GM23338 (cell line): ENCODE measurements around the gene METTL26. TPM values are rescaled to one million over a fixed set of nuclear protein-coding genes. Genes with fewer than 3 reads are reported as not detected.

Source experiments
- ATAC-seq: fragments of 200-7000 bp; cut with Tn5 transposase; 3 replicates; pipeline ENCODE4 v1.9.1; 2020
- DNase-seq: peaks from one replicate; pipeline ENCODE4 v3.0.0-alpha.2; 2015; ENCODE audit warnings: low spot score
- H2AFZ ChIP-seq: fragments of 200-600 bp; sonication (generic); 2 replicates; pipeline ENCODE4 v1.8.0; 2016; ENCODE audit warnings: antibody characterized with exemption, mild to moderate bottlenecking, moderate library complexity
- H3F3A ChIP-seq: fragments of 200-600 bp; sonication (generic); replicated peaks from 2 replicates; pipeline ENCODE4 v1.8.0; 2017; ENCODE audit warnings: antibody characterized with exemption, mixed run types, low read depth
- H3K27ac ChIP-seq: fragments of 200-600 bp; sonication (generic); 2 replicates; pipeline ENCODE4 v1.6.1; 2016; ENCODE audit warnings: low read depth
- H3K27me3 ChIP-seq: fragments of 200-600 bp; sonication (generic); 2 replicates; pipeline ENCODE4 v1.8.0; 2016; ENCODE audit warnings: mild to moderate bottlenecking, mixed run types, moderate library complexity; ENCODE audit not compliant: insufficient read depth
- H3K36me3 ChIP-seq: fragments of 200-600 bp; sonication (generic); 2 replicates; pipeline ENCODE4 v1.8.0; 2016; ENCODE audit warnings: mild to moderate bottlenecking; ENCODE audit not compliant: insufficient read depth
- H3K4me1 ChIP-seq: fragments of 200-600 bp; sonication (generic); 2 replicates; pipeline ENCODE4 v1.8.0; 2016; ENCODE audit warnings: mild to moderate bottlenecking, moderate library complexity; ENCODE audit not compliant: insufficient read depth
- H3K4me2 ChIP-seq: fragments of 200-600 bp; sonication (generic); 2 replicates; pipeline ENCODE4 v1.7.1; 2017; ENCODE audit warnings: mixed run types
- H3K4me3 ChIP-seq: fragments of 200-600 bp; sonication (generic); 2 replicates; pipeline ENCODE4 v1.6.1; 2016; ENCODE audit warnings: mixed run types
- H3K79me2 ChIP-seq: fragments of 200-600 bp; sonication (generic); replicated peaks from 2 replicates; pipeline ENCODE4 v1.8.0; 2017; ENCODE audit warnings: mild to moderate bottlenecking; ENCODE audit not compliant: insufficient read depth
- H3K9me2 ChIP-seq: fragments of 200-600 bp; sonication (generic); 2 replicates; pipeline ENCODE4 v1.8.0; 2017; ENCODE audit not compliant: insufficient read depth
- H4K20me1 ChIP-seq: fragments of 200-600 bp; sonication (generic); replicated peaks from 2 replicates; pipeline ENCODE4 v1.8.0; 2017; ENCODE audit warnings: mild to moderate bottlenecking; ENCODE audit not compliant: insufficient read depth
- H3K27ac Mint-ChIP-seq: 2 replicates; pipeline ENCODE4 v1.8.0; 2020; ENCODE audit warnings: inconsistent platforms, mild to moderate bottlenecking, moderate library complexity, mixed read lengths
- H3K27me3 Mint-ChIP-seq: 3 replicates; pipeline ENCODE4 v1.8.0; 2022; ENCODE audit warnings: low read depth, mild to moderate bottlenecking, moderate library complexity, mixed read lengths, inconsistent platforms; ENCODE audit not compliant: insufficient read depth, poor library complexity
- H3K36me3 Mint-ChIP-seq: 3 replicates; pipeline ENCODE4 v1.8.0; 2021; ENCODE audit warnings: low read depth, mild to moderate bottlenecking, inconsistent platforms, moderate library complexity, mixed read lengths
- H3K4me1 Mint-ChIP-seq: 3 replicates; pipeline ENCODE4 v1.8.0; 2020; ENCODE audit warnings: mild to moderate bottlenecking, inconsistent platforms, mixed read lengths
- H3K4me3 Mint-ChIP-seq: 3 replicates; pipeline ENCODE4 v1.8.0; 2021; ENCODE audit warnings: moderate library complexity, mild to moderate bottlenecking, inconsistent platforms, mixed read lengths
- H3K9me3 Mint-ChIP-seq: 3 replicates; pipeline ENCODE4 v1.8.0; 2020; ENCODE audit warnings: moderate library complexity, mild to moderate bottlenecking, inconsistent platforms, mixed read lengths
- CREB1 ChIP-seq: fragments of 250-450 bp; sonication (Bioruptor Pico); IDR thresholded peaks from 2 replicates; pipeline ENCODE4 v1.5.0; 2020; ENCODE audit warnings: low read depth, mild to moderate bottlenecking, moderate library complexity
- CTCF ChIP-seq, 2 experiments: fragments of 200-600 bp in 1 of 2; sonication (generic) in 1 of 2; conservative IDR thresholded peaks; 2 replicates each; pipeline versions ENCODE4 v1.5.1 to v1.6.1; 2016 to 2017; ENCODE audit warnings: antibody characterized with exemption in 2 of 2, low read depth in 2 of 2, mild to moderate bottlenecking in 2 of 2, moderate library complexity in 1 of 2
- ETS1 ChIP-seq: IDR thresholded peaks from 2 replicates; pipeline ENCODE4 v1.6.1; 2016; ENCODE audit warnings: antibody characterized with exemption
- EZH2 ChIP-seq: fragments of 200-600 bp; sonication (generic); IDR thresholded peaks from one replicate; pipeline ENCODE4 v1.8.0; 2017; ENCODE audit warnings: antibody characterized with exemption, mild to moderate bottlenecking, low read depth; ENCODE audit not compliant: unreplicated experiment
- EZH2phosphoT487 ChIP-seq: fragments of 200-600 bp; sonication (generic); IDR thresholded peaks from one replicate; pipeline ENCODE4 v1.8.1; 2018; ENCODE audit warnings: antibody characterized with exemption; ENCODE audit not compliant: unreplicated experiment
- JUNB ChIP-seq: IDR thresholded peaks from one replicate; pipeline ENCODE4 v1.6.1; 2016; ENCODE audit warnings: antibody characterized with exemption; ENCODE audit not compliant: unreplicated experiment
- NANOG ChIP-seq: IDR thresholded peaks from 2 replicates; pipeline ENCODE4 v1.6.1; 2016; ENCODE audit warnings: antibody characterized with exemption, borderline replicate concordance
- POLR2AphosphoS5 ChIP-seq: IDR thresholded peaks from 2 replicates; pipeline ENCODE4 v1.6.1; 2016; ENCODE audit warnings: antibody characterized with exemption, low read depth
- REST ChIP-seq: IDR thresholded peaks from one replicate; pipeline ENCODE4 v1.6.1; 2018; ENCODE audit warnings: antibody characterized with exemption; ENCODE audit not compliant: unreplicated experiment
- STAT1 ChIP-seq: IDR thresholded peaks from one replicate; pipeline ENCODE4 v1.6.1; 2016; ENCODE audit warnings: antibody characterized with exemption; ENCODE audit not compliant: unreplicated experiment
- ZNF114 ChIP-seq: fragments of 250-450 bp; sonication (Bioruptor Pico); IDR thresholded peaks from 2 replicates; pipeline ENCODE4 v1.5.0; 2020; ENCODE audit warnings: mild to moderate bottlenecking, moderate library complexity
- ZNF331 ChIP-seq: fragments of 250-450 bp; sonication (Bioruptor Pico); IDR thresholded peaks from 2 replicates; pipeline ENCODE4 v1.5.0; 2020; ENCODE audit warnings: low read depth, mild to moderate bottlenecking, moderate library complexity
- ZNF462 ChIP-seq: fragments of 250-450 bp; sonication (Bioruptor Pico); IDR thresholded peaks from 2 replicates; pipeline ENCODE4 v1.5.0; 2020; ENCODE audit warnings: mild to moderate bottlenecking, moderate library complexity
- polyA plus RNA-seq: library from polyadenylated mRNA; unstranded; fragments of >200 nt; fragmentation: Nextera tagmentation; extraction: Ambion mirVana; gene quantifications from 2 replicates; pipeline ENCODE4 v1.2.1, GENCODE V29; 2016
- total RNA-seq: library from RNA; depleted of rRNA; stranded (reverse); fragments of >200 nt; shearing (Covaris generic); gene quantifications from 2 replicates; pipeline ENCODE4 v1.2.3, GENCODE V29; 2014

Gene METTL26
- total and polyA plus RNA-seq, 2 experiments from 2014 or later: 153 to 223 TPM

GRCh38 chr16:590188-590814, 45.8 kb downstream of the METTL26 start:
- H3K9me3 Mint-ChIP-seq: no peaks in the 10 kb centered on the region; the same call in 1 of the 3 replicates
- Histone ChIP-seq H2AFZ (no peak overlapping the region), H3K4me2 (peak overlapping the region; percentile 88), H3K27ac (no peak overlapping the region), H3K79me2 (peaks cover 32% of the 10 kb centered on the region), H3K27me3 (peaks cover 29% of the 10 kb centered on the region), H3K9me2 (no peaks in the 10 kb centered on the region), H3K36me3 (no peaks in the 10 kb centered on the region), H3F3A (peaks cover 8% of the 10 kb centered on the region; the same call in 1 of the 2 replicates), H3K4me3 (peak overlapping the region; percentile 84), H3K4me1 (no peaks in the 10 kb centered on the region), H4K20me1 (peaks cover 31% of the 10 kb centered on the region)
- peaks cover 3% of the 10 kb centered on the region; the same call in 1 of the 3 replicates for H3K36me3 Mint-ChIP-seq
- peaks cover 34% of the 10 kb centered on the region for H3K27me3 Mint-ChIP-seq
- ATAC-seq (no peak), DNase-seq (no peak)
- H3K27ac Mint-ChIP-seq: peak overlapping the region; percentile 5; the same call in 1 of the 2 replicates
- TF ChIP-seq ETS1 (no peak), POLR2AphosphoS5 (no peak), ZNF114 (no peak), NANOG (no peak), CTCF (conservative IDR thresholded peaks at IDR 0.05; ENCODE audit: low read depth in 2 of 2) (no peak), EZH2phosphoT487 (no peak), ZNF331 (CRISPR knock-in tag) (no peak), EZH2 (no peak), STAT1 (no peak), ZNF462 (CRISPR knock-in tag) (no peak), JUNB (no peak), REST (no peak), CREB1 (CRISPR knock-in tag) (no peak)
- peak overlapping the region; percentile 78 for H3K4me3 Mint-ChIP-seq
- H3K4me1 Mint-ChIP-seq: peaks cover 16% of the 10 kb centered on the region
